GM21447 (cell line): ENCODE results near the gene PARS2.
A peak's percentile ranks its signal among the peaks of the same experiment; 100 is the strongest.

ENCODE experiments used
- ATAC-seq: cut with Tn5 transposase; IDR thresholded peaks from one replicate; pipeline ENCODE4 v1.9.1; 2021; ENCODE audit not compliant: unreplicated experiment

The PARS2 gene

GRCh38 chr1:54764133-54764921, at the start of gene PARS2:
Gene PARS2, minus strand, starts transcription at chr1:54764523. Its CDS starts 5,362 bp downstream, at chr1:54759161.
- peak; percentile 92 for ATAC-seq

- ATAC-seq = no peak
Measured at GRCh38 chr1:54814126-54814498, 49.8 kb upstream of the PARS2 start.

- ATAC-seq = no peak
Measured at GRCh38 chr1:54813485-54814125, 49.3 kb upstream of the PARS2 start.

GRCh38 chr1:54812801-54813484, 48.6 kb upstream of the PARS2 start:
- ATAC-seq = no peak

GRCh38 chr1:54811739-54812655, 47.7 kb upstream of the PARS2 start:
- no peak for ATAC-seq

- ATAC-seq = no peak
Measured at GRCh38 chr1:54811066-54811465, 46.7 kb upstream of the PARS2 start.

GRCh38 chr1:54810153-54810942, 46.0 kb upstream of the PARS2 start:
- peak; percentile 66 for ATAC-seq

GRCh38 chr1:54809496-54810074, 45.3 kb upstream of the PARS2 start:
- ATAC-seq = no peak

GRCh38 chr1:54808443-54809207, 44.3 kb upstream of the PARS2 start:
- no peak for ATAC-seq

GRCh38 chr1:54807756-54808155, 43.4 kb upstream of the PARS2 start:
- ATAC-seq = no peak

GRCh38 chr1:54806931-54807611, 42.7 kb upstream of the PARS2 start:
- no peak for ATAC-seq

GRCh38 chr1:54805981-54806381, 41.7 kb upstream of the PARS2 start:
- ATAC-seq = no peak

GRCh38 chr1:54805466-54805865, 41.1 kb upstream of the PARS2 start:
- ATAC-seq = no peak

- no peak for ATAC-seq
Measured at GRCh38 chr1:54804471-54805132, 40.3 kb upstream of the PARS2 start.

GRCh38 chr1:54803761-54804470, 39.6 kb upstream of the PARS2 start:
- no peak for ATAC-seq

GRCh38 chr1:54800899-54801759, 36.8 kb upstream of the PARS2 start, which contains the start of gene TTC22:
Gene TTC22, minus strand, starts transcription at chr1:54801323. Its CDS starts 160 bp downstream, at chr1:54801163.
- ATAC-seq = peak; percentile 80
